Measurements from ENCODE around the gene NUBPL.

DNA sequence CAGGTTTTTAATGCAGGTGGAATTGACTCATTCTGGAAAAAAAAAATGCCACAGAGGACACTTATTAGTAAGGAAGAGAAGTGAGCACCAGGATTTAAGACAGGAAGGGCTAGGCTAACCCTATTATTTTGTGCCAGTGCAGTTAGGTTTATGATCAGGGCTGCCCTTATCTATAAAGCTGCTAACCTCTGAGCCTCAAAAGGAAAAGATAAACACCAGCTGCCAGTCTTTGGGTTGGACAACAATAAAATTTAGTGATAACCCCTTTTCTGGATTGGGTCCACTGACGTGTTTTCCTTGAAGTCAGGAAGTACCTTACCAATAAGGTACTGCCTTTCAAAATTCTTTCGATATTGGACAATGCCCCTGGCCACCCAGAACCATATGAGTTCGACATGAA, 128.9 kb downstream of the NUBPL start:
- TF ChIP-seq CTCF (IDR thresholded peaks at IDR 0.05) (no peak), ZFX (IDR thresholded peaks at IDR 0.05; ENCODE audit: borderline replicate concordance) (no peak)

Data from 22Rv1 (cell line).